ENCODE data around the gene ACBD3. TPM values are rescaled to one million over a fixed set of nuclear protein-coding genes. Genes with fewer than 3 reads are reported as not detected.
A peak's percentile ranks its signal among the peaks of the same experiment; 100 is the strongest.

Gene ACBD3
- total and polyA plus RNA-seq, 4 experiments from 2014 or later, result 10.1 to 29.7 (median 25.7) TPM

DNA sequence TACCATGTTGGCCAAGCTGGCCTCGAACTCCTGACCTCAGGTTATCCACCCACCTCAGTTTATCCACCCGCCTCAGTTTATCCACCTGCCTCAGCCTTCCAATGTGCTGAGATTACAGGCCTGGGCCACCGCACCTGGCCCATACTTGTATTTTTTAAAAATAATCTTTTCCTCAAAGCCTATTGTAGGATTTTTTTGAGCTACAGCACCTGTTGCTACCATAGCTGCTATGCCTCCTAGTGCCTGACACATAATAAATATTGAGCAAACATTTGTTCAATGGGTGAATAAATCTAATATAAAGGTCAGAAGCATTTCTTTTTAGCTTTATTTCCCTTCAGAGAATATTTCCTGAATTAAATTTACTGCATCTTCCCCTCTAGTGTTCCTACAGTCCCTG, 15.7 kb upstream of the ACBD3 start:
- no peak overlapping the region for H3K27ac ChIP-seq (ENCODE audit: low read depth, low read length)
- H3K27me3 ChIP-seq (ENCODE audit: insufficient read depth, low read length), result no peaks in the 10 kb centered on the region
- intact Hi-C loops (cut with micrococcal nuclease), result no loop called here
- H3K4me3 ChIP-seq (ENCODE audit: low read length in 2 of 2), result no peak overlapping the region
- ChIA-PET POLR2A (ENCODE audit: partially characterized antibody) (no interaction called here), CTCF (ENCODE audit: partially characterized antibody) (interaction anchor here (0.7 to 10.2 kb wide), 6 partner anchors 8 to 838 kb away, joined by 3 to 207 read pairs (median 4); no protein-coding TSS in a partner anchor)
- no peaks in the 10 kb centered on the region for H3K4me1 ChIP-seq (ENCODE audit: insufficient read depth, low read length)
- H3K9me3 ChIP-seq (ENCODE audit: control insufficient read depth in 1 of 2, low read length in 2 of 2), result no peaks in the 10 kb centered on the region
- Mint-ChIP-seq H3K27ac (no peak overlapping the region), H3K9me3 (no peaks in the 10 kb centered on the region), H3K27me3 (peaks cover 3 to 10% of the 10 kb centered on the region in 2 donors), H3K4me1 (no peaks in the 10 kb centered on the region), H3K4me3 (no peak overlapping the region), H3K36me3 (no peaks in the 10 kb centered on the region)
- DNase-seq, result no peak
- no peaks in the 10 kb centered on the region for H3K36me3 ChIP-seq (ENCODE audit: insufficient read depth, low read length)

GRCh38 chr1:226201029-226201593, 14.6 kb upstream of the ACBD3 start:
- H3K36me3 Mint-ChIP-seq, result no peaks in the 10 kb centered on the region

GRCh38 chr1:226199971-226200370, 13.4 kb upstream of the ACBD3 start:
- Mint-ChIP-seq H3K27me3 (peaks cover 3 to 14% of the 10 kb centered on the region in 2 donors), H3K9me3 (no peaks in the 10 kb centered on the region), H3K4me1 (peaks cover 0 to 2% (median 0%) of the 10 kb centered on the region in 4 donors), H3K4me3 (no peak overlapping the region), H3K36me3 (no peaks in the 10 kb centered on the region), H3K27ac (no peak overlapping the region)
- DNase-seq, result no peak
- H3K9me3 ChIP-seq (ENCODE audit: control insufficient read depth in 1 of 2, low read length in 2 of 2), result no peaks in the 10 kb centered on the region
- H3K4me3 ChIP-seq (ENCODE audit: low read length in 2 of 2), result no peak overlapping the region
- no peaks in the 10 kb centered on the region for H3K4me1 ChIP-seq (ENCODE audit: insufficient read depth, low read length)
- intact Hi-C loops (cut with micrococcal nuclease), result no loop called here
- CTCF ChIA-PET (ENCODE audit: partially characterized antibody), result interaction anchor here (0.9 to 10.2 kb wide), 7 partner anchors 9 to 135 kb away, joined by 3 to 207 read pairs (median 4); no protein-coding TSS in a partner anchor
- no peaks in the 10 kb centered on the region for H3K36me3 ChIP-seq (ENCODE audit: insufficient read depth, low read length)
- H3K27me3 ChIP-seq (ENCODE audit: insufficient read depth, low read length), result no peaks in the 10 kb centered on the region
- POLR2A ChIA-PET (ENCODE audit: partially characterized antibody), result no interaction called here
- no peak overlapping the region for H3K27ac ChIP-seq (ENCODE audit: low read depth, low read length)

More at GRCh38 chr1:226201029-226201593, 14.6 kb upstream of the ACBD3 start:
- peaks cover 0 to 2% (median 0%) of the 10 kb centered on the region in 4 donors for H3K4me1 Mint-ChIP-seq
- H3K27ac Mint-ChIP-seq, result no peak overlapping the region
- no peaks in the 10 kb centered on the region for H3K27me3 ChIP-seq (ENCODE audit: insufficient read depth, low read length)
- intact Hi-C loops (cut with micrococcal nuclease), result no loop called here
- H3K4me3 ChIP-seq (ENCODE audit: low read length in 2 of 2), result no peak overlapping the region
- CTCF ChIA-PET (ENCODE audit: partially characterized antibody), result interaction anchor here (0.9 to 10.2 kb wide), 6 partner anchors 41 to 136 kb away, joined by 3 to 207 read pairs (median 4); no protein-coding TSS in a partner anchor
- POLR2A ChIA-PET (ENCODE audit: partially characterized antibody), result no interaction called here
- no peak for DNase-seq
- H3K27ac ChIP-seq (ENCODE audit: low read depth, low read length), result no peak overlapping the region
- no peaks in the 10 kb centered on the region for H3K4me1 ChIP-seq (ENCODE audit: insufficient read depth, low read length)
- no peaks in the 10 kb centered on the region for H3K9me3 Mint-ChIP-seq
- no peak overlapping the region for H3K4me3 Mint-ChIP-seq
- H3K27me3 Mint-ChIP-seq, result peaks cover 3 to 12% of the 10 kb centered on the region in 2 donors
- H3K36me3 ChIP-seq (ENCODE audit: insufficient read depth, low read length), result no peaks in the 10 kb centered on the region
- H3K9me3 ChIP-seq (ENCODE audit: control insufficient read depth in 1 of 2, low read length in 2 of 2), result no peaks in the 10 kb centered on the region

DNA sequence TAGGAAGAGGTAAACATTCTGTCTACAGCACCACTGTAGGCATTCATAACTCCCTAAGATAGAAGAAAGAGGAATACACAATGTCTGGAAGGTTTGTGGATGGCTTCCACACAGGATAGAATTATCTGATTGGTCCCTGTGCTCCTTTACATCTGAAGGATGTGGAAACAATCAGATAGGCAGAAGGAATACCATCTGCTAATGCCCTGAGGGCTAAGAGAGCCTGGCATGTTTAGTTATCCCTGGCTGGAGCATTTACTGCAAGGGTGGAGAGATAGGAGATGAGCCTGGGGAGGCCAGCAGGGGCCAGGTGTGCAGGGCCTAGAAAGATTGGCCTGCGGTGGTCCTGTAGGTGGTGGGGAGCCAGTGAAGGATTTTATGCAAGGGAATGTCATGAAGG, 8.6 kb upstream of the ACBD3 start:
- no peaks in the 10 kb centered on the region for H3K9me3 ChIP-seq (ENCODE audit: control insufficient read depth in 1 of 2, low read length in 2 of 2)
- no peaks in the 10 kb centered on the region for H3K9me3 Mint-ChIP-seq
- no peaks in the 10 kb centered on the region for H3K36me3 Mint-ChIP-seq
- no peak overlapping the region for H3K27ac ChIP-seq (ENCODE audit: low read depth, low read length)
- peak overlapping the region in 1 of 7 donors; percentile 48 for H3K27ac Mint-ChIP-seq
- ChIA-PET POLR2A (ENCODE audit: partially characterized antibody) (no interaction called here), CTCF (ENCODE audit: partially characterized antibody) (interaction anchor here (1.1 to 10.2 kb wide), 5 partner anchors 12 to 138 kb away, joined by 3 to 207 read pairs (median 21); no protein-coding TSS in a partner anchor)
- DNase-seq, result no peak
- H3K4me1 ChIP-seq (ENCODE audit: insufficient read depth, low read length), result no peaks in the 10 kb centered on the region
- H3K27me3 Mint-ChIP-seq, result peaks cover 0 to 9% of the 10 kb centered on the region in 2 donors
- no peak overlapping the region for H3K4me3 ChIP-seq (ENCODE audit: low read length in 2 of 2)
- no peak overlapping the region for H3K4me3 Mint-ChIP-seq
- intact Hi-C loops (cut with micrococcal nuclease), result no loop called here
- no peaks in the 10 kb centered on the region for H3K27me3 ChIP-seq (ENCODE audit: insufficient read depth, low read length)
- peaks cover 0 to 2% (median 0%) of the 10 kb centered on the region in 4 donors for H3K4me1 Mint-ChIP-seq
- H3K36me3 ChIP-seq (ENCODE audit: insufficient read depth, low read length), result no peaks in the 10 kb centered on the region

- H3K27me3 Mint-ChIP-seq, result no peaks in the 10 kb centered on the region
- no peaks in the 10 kb centered on the region for H3K9me3 Mint-ChIP-seq
- H3K9me3 ChIP-seq (ENCODE audit: control insufficient read depth in 1 of 2, low read length in 2 of 2), result no peaks in the 10 kb centered on the region
- no peaks in the 10 kb centered on the region for H3K36me3 ChIP-seq (ENCODE audit: insufficient read depth, low read length)
- ChIA-PET POLR2A (ENCODE audit: partially characterized antibody) (interaction anchor here (1.0 kb wide), 3 partner anchors 104 to 187 kb away, joined by 3 to 4 read pairs (median 4); partner anchors contain the start of gene H3-3A), CTCF (ENCODE audit: partially characterized antibody) (interaction anchor here (1.1 to 1.2 kb wide), 2 partner anchors 10 to 62 kb away, joined by 4 to 5 read pairs; no protein-coding TSS in a partner anchor)
- peak overlapping the region; percentile 70 for H3K27ac ChIP-seq (ENCODE audit: low read depth, low read length)
- H3K27me3 ChIP-seq (ENCODE audit: insufficient read depth, low read length), result no peaks in the 10 kb centered on the region
- intact Hi-C loops (cut with micrococcal nuclease), result loop anchor here (2.0 to 5.0 kb wide), 4 partner anchors 120 to 721 kb away; partner anchors contain the start of genes LIN9, PARP1 and SDE2
- peak overlapping the region in 1 of 2 donors; percentile 99 for H3K4me3 ChIP-seq (ENCODE audit: low read length in 2 of 2)
- no peak for DNase-seq
- H3K4me1 ChIP-seq (ENCODE audit: insufficient read depth, low read length), result peaks cover 34% of the 10 kb centered on the region
- H3K4me1 Mint-ChIP-seq, result peaks cover 17 to 30% (median 23%) of the 10 kb centered on the region in 4 donors
- H3K27ac Mint-ChIP-seq, result peak overlapping the region in 6 of 7 donors; percentile 53 to 97 (median 82)
- peaks cover 8 to 16% of the 10 kb centered on the region in 2 donors for H3K36me3 Mint-ChIP-seq
- H3K4me3 Mint-ChIP-seq, result peak overlapping the region; percentile 91 to 95 (median 94)
Observed at GRCh38 chr1:226187380-226187779, 839 bp upstream of the ACBD3 start.

DNA sequence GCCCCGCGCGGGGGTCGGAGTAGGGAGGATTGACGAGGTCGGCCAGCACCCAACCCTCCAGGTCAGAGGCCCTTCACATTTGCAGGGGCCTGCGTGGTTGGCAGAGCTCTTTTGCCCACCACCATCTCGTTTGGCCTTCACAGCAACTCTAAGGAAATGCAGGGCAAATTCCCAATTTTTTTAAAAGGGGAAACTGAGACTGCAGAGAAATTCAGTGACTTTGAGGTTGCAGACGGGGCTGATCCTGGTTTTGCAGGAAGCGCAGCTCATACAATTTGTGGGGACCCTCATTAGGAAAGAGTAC, 430 bp upstream of the ACBD3 start:
- intact Hi-C loops (cut with micrococcal nuclease), result loop anchor here (2.0 to 5.0 kb wide), 4 partner anchors 120 to 720 kb away; partner anchors contain the start of genes LIN9, PARP1 and SDE2
- Histone ChIP-seq H3K27ac (ENCODE audit: low read depth, low read length) (peak overlapping the region; percentile 70), H3K27me3 (ENCODE audit: insufficient read depth, low read length) (no peaks in the 10 kb centered on the region), H3K9me3 (ENCODE audit: control insufficient read depth in 1 of 2, low read length in 2 of 2) (no peaks in the 10 kb centered on the region), H3K36me3 (ENCODE audit: insufficient read depth, low read length) (no peaks in the 10 kb centered on the region), H3K4me3 (ENCODE audit: low read length in 2 of 2) (peak overlapping the region; percentile 98 to 99), H3K4me1 (ENCODE audit: insufficient read depth, low read length) (peaks cover 38% of the 10 kb centered on the region)
- Mint-ChIP-seq H3K4me1 (peaks cover 20 to 34% (median 25%) of the 10 kb centered on the region in 4 donors), H3K36me3 (peaks cover 11 to 19% of the 10 kb centered on the region in 2 donors), H3K27ac (peak overlapping the region; percentile 53 to 97 (median 90)), H3K9me3 (no peaks in the 10 kb centered on the region), H3K27me3 (no peaks in the 10 kb centered on the region), H3K4me3 (peak overlapping the region; percentile 91 to 95 (median 94))
- CTCF ChIA-PET (ENCODE audit: partially characterized antibody), result interaction anchor here (1.1 to 1.2 kb wide), 2 partner anchors 10 to 61 kb away, joined by 4 to 5 read pairs; no protein-coding TSS in a partner anchor
- DNase-seq, result no peak
- POLR2A ChIA-PET (ENCODE audit: partially characterized antibody), result interaction anchor here (1.0 kb wide), 3 partner anchors 104 to 187 kb away, joined by 3 to 4 read pairs (median 4); partner anchors contain the start of gene H3-3A
